ENCODE data around the gene ETFA. TPM values are rescaled to one million over a fixed set of nuclear protein-coding genes. Genes with fewer than 3 reads are reported as not detected.

The ETFA gene
- total RNA-seq, 3 donors from 2014 or later (not counting 1 experiment from before 2014, with no cell fraction given), result 71.9 to 93.1 (median 79.8) TPM

- H3K27ac ChIP-seq (ENCODE audit: low read length), result no peak overlapping the region
- peaks cover 49% of the 10 kb centered on the region for H3K4me1 ChIP-seq (ENCODE audit: control insufficient read depth, insufficient read depth, low read length)
- H3K4me1 Mint-ChIP-seq, result peaks cover 38 to 47% of the 10 kb centered on the region in 2 donors
- intact Hi-C loops (cut with micrococcal nuclease), result loop anchor here (2.0 kb wide), 1 partner anchor 100 kb away; no protein-coding TSS in a partner anchor
- no peaks in the 10 kb centered on the region for H3K36me3 ChIP-seq (ENCODE audit: control insufficient read depth, insufficient read depth, low read length)
- TF ChIP-seq, protein P1, sequence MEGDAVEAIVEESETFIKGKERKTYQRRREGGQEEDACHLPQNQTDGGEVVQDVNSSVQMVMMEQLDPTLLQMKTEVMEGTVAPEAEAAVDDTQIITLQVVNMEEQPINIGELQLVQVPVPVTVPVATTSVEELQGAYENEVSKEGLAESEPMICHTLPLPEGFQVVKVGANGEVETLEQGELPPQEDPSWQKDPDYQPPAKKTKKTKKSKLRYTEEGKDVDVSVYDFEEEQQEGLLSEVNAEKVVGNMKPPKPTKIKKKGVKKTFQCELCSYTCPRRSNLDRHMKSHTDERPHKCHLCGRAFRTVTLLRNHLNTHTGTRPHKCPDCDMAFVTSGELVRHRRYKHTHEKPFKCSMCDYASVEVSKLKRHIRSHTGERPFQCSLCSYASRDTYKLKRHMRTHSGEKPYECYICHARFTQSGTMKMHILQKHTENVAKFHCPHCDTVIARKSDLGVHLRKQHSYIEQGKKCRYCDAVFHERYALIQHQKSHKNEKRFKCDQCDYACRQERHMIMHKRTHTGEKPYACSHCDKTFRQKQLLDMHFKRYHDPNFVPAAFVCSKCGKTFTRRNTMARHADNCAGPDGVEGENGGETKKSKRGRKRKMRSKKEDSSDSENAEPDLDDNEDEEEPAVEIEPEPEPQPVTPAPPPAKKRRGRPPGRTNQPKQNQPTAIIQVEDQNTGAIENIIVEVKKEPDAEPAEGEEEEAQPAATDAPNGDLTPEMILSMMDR (IDR thresholded peaks at IDR 0.05), result no peak
- H3K9me3 ChIP-seq (ENCODE audit: control insufficient read depth, insufficient read depth, low read length), result no peaks in the 10 kb centered on the region
- H3K4me3 ChIP-seq (ENCODE audit: low read length), result no peak overlapping the region
- H3K27me3 ChIP-seq (ENCODE audit: control insufficient read depth, insufficient read depth, low read length), result peaks cover 48% of the 10 kb centered on the region
- H3K4me3 Mint-ChIP-seq, result peak overlapping the region; percentile 84
- no peak overlapping the region for H3K27ac Mint-ChIP-seq
- ATAC-seq, result no peak
- peaks cover 72 to 73% of the 10 kb centered on the region in 2 donors for H3K27me3 Mint-ChIP-seq (ENCODE audit: low read depth in 2 of 2)
- no peaks in the 10 kb centered on the region for H3K9me3 Mint-ChIP-seq
- H3K36me3 Mint-ChIP-seq, result no peaks in the 10 kb centered on the region
- no peak for DNase-seq
- 30% methylated on average over 44 of the region's 44 CpGs for WGBS (ENCODE audit: insufficient coverage)
Measured at GRCh38 chr15:76334438-76335306, 23.4 kb upstream of the ETFA start.

DNA sequence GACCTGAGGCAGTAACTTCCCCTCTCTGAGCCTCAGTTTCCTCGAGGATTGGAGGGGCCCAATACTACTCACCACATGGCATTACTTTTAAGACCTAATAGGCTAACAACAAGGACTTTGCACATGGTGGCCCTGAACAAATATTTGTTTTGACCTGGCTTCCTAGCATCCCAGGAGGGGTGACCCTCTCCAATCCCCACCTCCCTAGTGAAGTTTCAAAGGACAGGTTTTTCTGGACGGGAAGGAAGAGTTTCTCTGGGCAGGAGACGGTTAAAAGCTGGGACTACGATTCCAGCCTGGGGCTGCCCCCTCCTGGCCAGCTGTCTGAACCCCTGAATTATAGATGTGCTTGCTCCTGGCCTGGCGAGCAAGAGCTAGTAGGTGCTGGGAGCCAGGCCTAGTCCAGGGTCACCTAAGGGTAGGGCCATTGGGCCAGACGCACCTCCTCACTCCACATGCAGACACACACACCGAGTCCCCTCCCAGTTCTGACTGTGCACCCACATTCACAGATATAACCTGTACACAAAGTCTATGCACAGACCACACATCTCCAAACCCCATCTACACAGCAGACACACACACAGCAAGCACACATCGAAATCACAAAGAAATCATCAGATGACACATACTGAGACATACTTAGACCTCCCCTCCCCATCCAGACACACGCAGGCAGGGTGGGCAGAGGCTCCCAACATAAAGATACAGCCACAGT is 22.6 kb upstream of the ETFA start:
- Histone ChIP-seq H3K9me3 (ENCODE audit: control insufficient read depth, insufficient read depth, low read length) (no peaks in the 10 kb centered on the region), H3K4me3 (ENCODE audit: low read length) (no peak overlapping the region), H3K27me3 (ENCODE audit: control insufficient read depth, insufficient read depth, low read length) (peaks cover 44% of the 10 kb centered on the region), H3K36me3 (ENCODE audit: control insufficient read depth, insufficient read depth, low read length) (no peaks in the 10 kb centered on the region), H3K4me1 (ENCODE audit: control insufficient read depth, insufficient read depth, low read length) (peaks cover 42% of the 10 kb centered on the region), H3K27ac (ENCODE audit: low read length) (no peak overlapping the region)
- Mint-ChIP-seq H3K27ac (no peak overlapping the region), H3K9me3 (no peaks in the 10 kb centered on the region), H3K4me1 (peaks cover 32 to 40% of the 10 kb centered on the region in 2 donors), H3K36me3 (no peaks in the 10 kb centered on the region), H3K4me3 (peak overlapping the region; percentile 7), H3K27me3 (ENCODE audit: low read depth in 2 of 2) (peaks cover 71 to 73% of the 10 kb centered on the region in 2 donors)
- intact Hi-C loops (cut with micrococcal nuclease), result loop anchor here (2.0 kb wide), 1 partner anchor 99 kb away; no protein-coding TSS in a partner anchor
- TF ChIP-seq, protein P1 (IDR thresholded peaks at IDR 0.05), result no peak
- DNase-seq (peak in 1 of 2 donors; percentile 18), ATAC-seq (no peak)
- 53% methylated on average over 9 of the region's 9 CpGs for WGBS (ENCODE audit: insufficient coverage)

DNA sequence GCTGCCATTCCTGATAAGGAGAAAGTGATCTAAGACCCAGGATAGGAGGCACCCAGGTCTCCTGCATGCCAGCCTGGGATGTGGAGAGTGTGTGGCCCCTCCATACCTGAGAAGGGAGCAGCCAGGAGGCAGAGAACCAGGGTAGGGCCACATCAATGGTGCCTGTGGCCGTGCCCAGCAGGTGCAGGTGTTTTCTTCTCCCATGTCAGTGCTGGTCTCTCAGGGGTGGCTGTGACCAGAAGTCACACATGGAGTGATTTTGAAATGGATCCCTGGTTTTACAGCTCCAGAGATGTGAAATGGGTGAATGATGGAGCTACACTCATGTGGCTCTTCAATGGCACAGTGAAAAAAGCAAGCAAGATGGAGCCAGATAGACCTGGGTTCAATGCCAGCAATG is 22.0 kb upstream of the ETFA start:
- H3K36me3 ChIP-seq (ENCODE audit: control insufficient read depth, insufficient read depth, low read length), result no peaks in the 10 kb centered on the region
- DNase-seq (no peak), ATAC-seq (no peak)
- Mint-ChIP-seq H3K36me3 (no peaks in the 10 kb centered on the region), H3K4me3 (no peak overlapping the region), H3K27me3 (ENCODE audit: low read depth in 2 of 2) (peaks cover 70 to 73% of the 10 kb centered on the region in 2 donors), H3K4me1 (peaks cover 26 to 34% of the 10 kb centered on the region in 2 donors), H3K9me3 (no peaks in the 10 kb centered on the region), H3K27ac (no peak overlapping the region)
- 100% methylated on average over 1 of the region's 1 CpG for WGBS (ENCODE audit: insufficient coverage)
- H3K9me3 ChIP-seq (ENCODE audit: control insufficient read depth, insufficient read depth, low read length), result no peaks in the 10 kb centered on the region
- H3K4me3 ChIP-seq (ENCODE audit: low read length), result no peak overlapping the region
- no peak overlapping the region for H3K27ac ChIP-seq (ENCODE audit: low read length)
- intact Hi-C loops (cut with micrococcal nuclease), result no loop called here
- H3K27me3 ChIP-seq (ENCODE audit: control insufficient read depth, insufficient read depth, low read length), result peaks cover 39% of the 10 kb centered on the region
- TF ChIP-seq, protein P1 (IDR thresholded peaks at IDR 0.05), result no peak
- peaks cover 36% of the 10 kb centered on the region for H3K4me1 ChIP-seq (ENCODE audit: control insufficient read depth, insufficient read depth, low read length)
